ENCODE measurements around the gene C10orf120.

C10orf120 gene

GRCh38 chr10:122664501-122664900 lies 35.1 kb downstream of the C10orf120 start:
- ChIA-PET POLR2A (no interaction called here), CTCF (interaction anchor here (1.1 kb wide), 1 partner anchor 20 kb away, joined by 3 read pairs; no protein-coding TSS in a partner anchor)
- no peak for DNase-seq

GRCh38 chr10:122663516-122664130 lies 36.0 kb downstream of the C10orf120 start:
- no peak overlapping the region for H3K27ac ChIP-seq (ENCODE audit: insufficient read depth in 1 of 2, low read depth in 1 of 2, low read length in 2 of 2, poor library complexity in 1 of 2, severe bottlenecking in 2 of 2)
- POLR2A ChIA-PET = no interaction called here
- H3K36me3 ChIP-seq (ENCODE audit: control insufficient read depth in 4 of 4, insufficient read depth in 4 of 4, low read length in 3 of 4) = no peaks in the 10 kb centered on the region
- H3K4me3 ChIP-seq (ENCODE audit: control insufficient read depth in 1 of 7, extremely low read depth in 1 of 7, insufficient read depth in 4 of 7, low read depth in 2 of 7, low read length in 6 of 7) = no peak overlapping the region
- H3K4me1 ChIP-seq (ENCODE audit: control extremely low read depth in 1 of 4, control insufficient read depth in 4 of 4, insufficient read depth in 4 of 4, low read length in 3 of 4) = no peaks in the 10 kb centered on the region
- H3K27me3 ChIP-seq (replicated peaks in 2 of 5; ENCODE audit: control insufficient read depth in 4 of 5, insufficient read depth in 5 of 5, low read length in 4 of 5) = peaks cover 0 to 18% (median 8%) of the 10 kb centered on the region in 5 experiments
- WGBS (ENCODE audit: insufficient coverage) = 92% methylated on average over 4 of the region's 5 CpGs
- no peaks in the 10 kb centered on the region for H3K9me3 ChIP-seq (ENCODE audit: control extremely low read depth in 1 of 5, control insufficient read depth in 4 of 5, insufficient read depth in 2 of 5, low read depth in 1 of 5, low read length in 4 of 5)
- CTCF ChIA-PET = no interaction called here
- no peak for DNase-seq

More at GRCh38 chr10:122664501-122664900, 35.1 kb downstream of the C10orf120 start:
- Histone ChIP-seq H3K9me3 (ENCODE audit: control extremely low read depth in 1 of 5, control insufficient read depth in 4 of 5, insufficient read depth in 2 of 5, low read depth in 1 of 5, low read length in 4 of 5) (no peaks in the 10 kb centered on the region), H3K27ac (ENCODE audit: insufficient read depth in 1 of 2, low read depth in 1 of 2, low read length in 2 of 2, poor library complexity in 1 of 2, severe bottlenecking in 2 of 2) (no peak overlapping the region), H3K36me3 (ENCODE audit: control insufficient read depth in 4 of 4, insufficient read depth in 4 of 4, low read length in 3 of 4) (no peaks in the 10 kb centered on the region), H3K4me1 (ENCODE audit: control extremely low read depth in 1 of 4, control insufficient read depth in 4 of 4, insufficient read depth in 4 of 4, low read length in 3 of 4) (no peaks in the 10 kb centered on the region), H3K4me3 (ENCODE audit: control insufficient read depth in 1 of 7, extremely low read depth in 1 of 7, insufficient read depth in 4 of 7, low read depth in 2 of 7, low read length in 6 of 7) (no peak overlapping the region), H3K27me3 (replicated peaks in 2 of 5; ENCODE audit: control insufficient read depth in 4 of 5, insufficient read depth in 5 of 5, low read length in 4 of 5) (peaks cover 0 to 20% (median 8%) of the 10 kb centered on the region in 5 experiments)
- WGBS (ENCODE audit: insufficient coverage) = 92% methylated on average over 7 of the region's 8 CpGs

- peaks cover 0 to 20% (median 8%) of the 10 kb centered on the region in 5 experiments for H3K27me3 ChIP-seq (replicated peaks in 2 of 5; ENCODE audit: control insufficient read depth in 4 of 5, insufficient read depth in 5 of 5, low read length in 4 of 5)
- CTCF ChIA-PET = no interaction called here
- H3K36me3 ChIP-seq (ENCODE audit: control insufficient read depth in 4 of 4, insufficient read depth in 4 of 4, low read length in 3 of 4) = no peaks in the 10 kb centered on the region
- no peak overlapping the region for H3K4me3 ChIP-seq (ENCODE audit: control insufficient read depth in 1 of 7, extremely low read depth in 1 of 7, insufficient read depth in 4 of 7, low read depth in 2 of 7, low read length in 6 of 7)
- H3K9me3 ChIP-seq (ENCODE audit: control extremely low read depth in 1 of 5, control insufficient read depth in 4 of 5, insufficient read depth in 2 of 5, low read depth in 1 of 5, low read length in 4 of 5) = no peaks in the 10 kb centered on the region
- WGBS (ENCODE audit: insufficient coverage) = 87% methylated on average over 5 of the region's 6 CpGs
- no peak overlapping the region for H3K27ac ChIP-seq (ENCODE audit: insufficient read depth in 1 of 2, low read depth in 1 of 2, low read length in 2 of 2, poor library complexity in 1 of 2, severe bottlenecking in 2 of 2)
- POLR2A ChIA-PET = no interaction called here
- no peaks in the 10 kb centered on the region for H3K4me1 ChIP-seq (ENCODE audit: control extremely low read depth in 1 of 4, control insufficient read depth in 4 of 4, insufficient read depth in 4 of 4, low read length in 3 of 4)
- no peak for DNase-seq
These were observed 37.4 kb downstream of the C10orf120 start for GRCh38 chr10:122662231-122662630.

- ChIA-PET POLR2A (no interaction called here), CTCF (no interaction called here)
- 77% methylated on average over 4 of the region's 6 CpGs for WGBS (ENCODE audit: insufficient coverage)
- peaks cover 0 to 30% (median 6%) of the 10 kb centered on the region in 5 experiments for H3K27me3 ChIP-seq (replicated peaks in 2 of 5; ENCODE audit: control insufficient read depth in 4 of 5, insufficient read depth in 5 of 5, low read length in 4 of 5)
- no peaks in the 10 kb centered on the region for H3K4me1 ChIP-seq (ENCODE audit: control extremely low read depth in 1 of 4, control insufficient read depth in 4 of 4, insufficient read depth in 4 of 4, low read length in 3 of 4)
- DNase-seq = no peak
- H3K9me3 ChIP-seq (ENCODE audit: control extremely low read depth in 1 of 5, control insufficient read depth in 4 of 5, insufficient read depth in 2 of 5, low read depth in 1 of 5, low read length in 4 of 5) = no peaks in the 10 kb centered on the region
- H3K36me3 ChIP-seq (ENCODE audit: control insufficient read depth in 4 of 4, insufficient read depth in 4 of 4, low read length in 3 of 4) = no peaks in the 10 kb centered on the region
- no peak overlapping the region for H3K4me3 ChIP-seq (ENCODE audit: control insufficient read depth in 1 of 7, extremely low read depth in 1 of 7, insufficient read depth in 4 of 7, low read depth in 2 of 7, low read length in 6 of 7)
- no peak overlapping the region for H3K27ac ChIP-seq (ENCODE audit: insufficient read depth in 1 of 2, low read depth in 1 of 2, low read length in 2 of 2, poor library complexity in 1 of 2, severe bottlenecking in 2 of 2)
These were observed 39.0 kb downstream of the C10orf120 start for GRCh38 chr10:122660696-122661095.

- Histone ChIP-seq H3K36me3 (ENCODE audit: control insufficient read depth in 4 of 4, insufficient read depth in 4 of 4, low read length in 3 of 4) (no peaks in the 10 kb centered on the region), H3K27ac (ENCODE audit: insufficient read depth in 1 of 2, low read depth in 1 of 2, low read length in 2 of 2, poor library complexity in 1 of 2, severe bottlenecking in 2 of 2) (no peak overlapping the region), H3K4me1 (ENCODE audit: control extremely low read depth in 1 of 4, control insufficient read depth in 4 of 4, insufficient read depth in 4 of 4, low read length in 3 of 4) (no peaks in the 10 kb centered on the region), H3K9me3 (ENCODE audit: control extremely low read depth in 1 of 5, control insufficient read depth in 4 of 5, insufficient read depth in 2 of 5, low read depth in 1 of 5, low read length in 4 of 5) (no peaks in the 10 kb centered on the region), H3K4me3 (ENCODE audit: control insufficient read depth in 1 of 7, extremely low read depth in 1 of 7, insufficient read depth in 4 of 7, low read depth in 2 of 7, low read length in 6 of 7) (no peak overlapping the region), H3K27me3 (replicated peaks in 2 of 5; ENCODE audit: control insufficient read depth in 4 of 5, insufficient read depth in 5 of 5, low read length in 4 of 5) (peaks cover 0 to 34% (median 9%) of the 10 kb centered on the region in 5 experiments)
- ChIA-PET POLR2A (no interaction called here), CTCF (no interaction called here)
- no peak for DNase-seq
- WGBS (ENCODE audit: insufficient coverage) = 86% methylated on average over 4 of the region's 7 CpGs
These were observed 40.0 kb downstream of the C10orf120 start for GRCh38 chr10:122659651-122660050.

- 92% methylated on average over 6 of the region's 6 CpGs for WGBS (ENCODE audit: insufficient coverage)
- no peaks in the 10 kb centered on the region for H3K9me3 ChIP-seq (ENCODE audit: control extremely low read depth in 1 of 5, control insufficient read depth in 4 of 5, insufficient read depth in 2 of 5, low read depth in 1 of 5, low read length in 4 of 5)
- no peak overlapping the region for H3K27ac ChIP-seq (ENCODE audit: insufficient read depth in 1 of 2, low read depth in 1 of 2, low read length in 2 of 2, poor library complexity in 1 of 2, severe bottlenecking in 2 of 2)
- peaks cover 2 to 30% (median 9%) of the 10 kb centered on the region in 5 experiments for H3K27me3 ChIP-seq (replicated peaks in 2 of 5; ENCODE audit: control insufficient read depth in 4 of 5, insufficient read depth in 5 of 5, low read length in 4 of 5)
- POLR2A ChIA-PET = no interaction called here
- no peaks in the 10 kb centered on the region for H3K4me1 ChIP-seq (ENCODE audit: control extremely low read depth in 1 of 4, control insufficient read depth in 4 of 4, insufficient read depth in 4 of 4, low read length in 3 of 4)
- no peak overlapping the region for H3K4me3 ChIP-seq (ENCODE audit: control insufficient read depth in 1 of 7, extremely low read depth in 1 of 7, insufficient read depth in 4 of 7, low read depth in 2 of 7, low read length in 6 of 7)
- no peak for DNase-seq
- CTCF ChIA-PET = no interaction called here
- no peaks in the 10 kb centered on the region for H3K36me3 ChIP-seq (ENCODE audit: control insufficient read depth in 4 of 4, insufficient read depth in 4 of 4, low read length in 3 of 4)
These were observed 40.5 kb downstream of the C10orf120 start for GRCh38 chr10:122659126-122659525.

- H3K36me3 ChIP-seq (ENCODE audit: control insufficient read depth in 4 of 4, insufficient read depth in 4 of 4, low read length in 3 of 4) = no peaks in the 10 kb centered on the region
- no peaks in the 10 kb centered on the region for H3K9me3 ChIP-seq (ENCODE audit: control extremely low read depth in 1 of 5, control insufficient read depth in 4 of 5, insufficient read depth in 2 of 5, low read depth in 1 of 5, low read length in 4 of 5)
- H3K27me3 ChIP-seq (replicated peaks in 2 of 5; ENCODE audit: control insufficient read depth in 4 of 5, insufficient read depth in 5 of 5, low read length in 4 of 5) = peaks cover 2 to 29% (median 7%) of the 10 kb centered on the region in 5 experiments
- no peak overlapping the region for H3K4me3 ChIP-seq (ENCODE audit: control insufficient read depth in 1 of 7, extremely low read depth in 1 of 7, insufficient read depth in 4 of 7, low read depth in 2 of 7, low read length in 6 of 7)
- no peaks in the 10 kb centered on the region for H3K4me1 ChIP-seq (ENCODE audit: control extremely low read depth in 1 of 4, control insufficient read depth in 4 of 4, insufficient read depth in 4 of 4, low read length in 3 of 4)
- no peak overlapping the region for H3K27ac ChIP-seq (ENCODE audit: insufficient read depth in 1 of 2, low read depth in 1 of 2, low read length in 2 of 2, poor library complexity in 1 of 2, severe bottlenecking in 2 of 2)
- 96% methylated on average over 7 of the region's 8 CpGs for WGBS (ENCODE audit: insufficient coverage)
- DNase-seq = no peak
- ChIA-PET CTCF (interaction anchor here (0.8 kb wide), 1 partner anchor 10 kb away, joined by 3 read pairs; no protein-coding TSS in a partner anchor), POLR2A (no interaction called here)
These were observed 41.1 kb downstream of the C10orf120 start for GRCh38 chr10:122658356-122659049.
